Measurements from ENCODE around the gene PTPRM.

GRCh38 chr18:7812431-7813063, 245.4 kb downstream of the PTPRM start:
- no peak for TF ChIP-seq CTCF (conservative IDR thresholded peaks at IDR 0.05; ENCODE audit: low read depth, low read length)
- no peak for TF ChIP-seq RAD21 (IDR thresholded peaks at IDR 0.05; ENCODE audit: low read length)
- no peak for TF ChIP-seq RFX5 (IDR thresholded peaks at IDR 0.05; ENCODE audit: low read depth, low read length)
- TF ChIP-seq BHLHE40 (IDR thresholded peaks at IDR 0.05; ENCODE audit: low read depth, low read length): no peak
- no peak for TF ChIP-seq MAFK (IDR thresholded peaks at IDR 0.05; ENCODE audit: low read depth, low read length)
- TF ChIP-seq POLR2A (IDR thresholded peaks at IDR 0.05; ENCODE audit: low read depth, low read length): no peak
- no peak for TF ChIP-seq MXI1 (IDR thresholded peaks at IDR 0.05; ENCODE audit: borderline replicate concordance, low read depth, low read length)
- no peak for TF ChIP-seq ELK1 (IDR thresholded peaks at IDR 0.05; ENCODE audit: borderline replicate concordance, low read depth, low read length)
- no peak for TF ChIP-seq MAZ (IDR thresholded peaks at IDR 0.05; ENCODE audit: borderline replicate concordance, low read depth, low read length)
- no peak for TF ChIP-seq USF2 (IDR thresholded peaks at IDR 0.05; ENCODE audit: low read depth, low read length)
